Loucy (cell line): Measurements from ENCODE around the gene TEX2.

Source experiments
- CTCF ChIP-seq: fragments of 200-600 bp; sonication (generic); conservative IDR thresholded peaks from 2 replicates; pipeline ENCODE4 v1.5.1; 2014; ENCODE audit warnings: mild to moderate bottlenecking, antibody characterized with exemption, low read length
- EZH2phosphoT487 ChIP-seq: fragments of 200-600 bp; IDR thresholded peaks from 2 replicates; pipeline ENCODE4 v1.6.1; 2018; ENCODE audit warnings: antibody characterized with exemption, mild to moderate bottlenecking, moderate library complexity, borderline replicate concordance

GRCh38 chr17:64187093-64187895 is 75.8 kb downstream of the TEX2 start:
- TF ChIP-seq CTCF (no peak), EZH2phosphoT487 (no peak)
